ENCODE data around the gene GPATCH2L.

GPATCH2L gene

GRCh38 chr14:76259029-76259735 is 107.5 kb downstream of the GPATCH2L start:
- Histone ChIP-seq H3K9me2 (replicated peaks; ENCODE audit: insufficient read depth, low read length) (no peaks in the 10 kb centered on the region), H3K9ac (ENCODE audit: low read length) (no peak overlapping the region), H3K4me2 (ENCODE audit: low read depth, low read length, poor library complexity, severe bottlenecking) (no peak overlapping the region), H3K36me3 (ENCODE audit: low read length) (no peaks in the 10 kb centered on the region), H2AFZ (ENCODE audit: low read depth, low read length, severe bottlenecking) (no peak overlapping the region), H3K9me3 (ENCODE audit: insufficient read depth, low read length) (no peaks in the 10 kb centered on the region), H3K27ac (ENCODE audit: low read depth, low read length) (no peak overlapping the region), H3K79me2 (ENCODE audit: insufficient read depth, low read length) (no peaks in the 10 kb centered on the region), H4K20me1 (ENCODE audit: low read depth, low read length) (no peaks in the 10 kb centered on the region), H3K4me3 (ENCODE audit: insufficient read depth, low read length, poor library complexity, severe bottlenecking) (no peak overlapping the region), H3K27me3 (ENCODE audit: low read length) (no peaks in the 10 kb centered on the region), H3F3A (ENCODE audit: insufficient read depth) (no peaks in the 10 kb centered on the region)
- TF ChIP-seq CTCF (IDR thresholded peaks at IDR 0.05; ENCODE audit: insufficient read depth, low read length, poor library complexity, severe bottlenecking) = no peak
- no peak for TF ChIP-seq EZH2phosphoT487 (conservative IDR thresholded peaks at IDR 0.05; ENCODE audit: low read length)

- Histone ChIP-seq H3K9me3 (ENCODE audit: insufficient read depth, low read length) (no peaks in the 10 kb centered on the region), H3K4me2 (ENCODE audit: low read depth, low read length, poor library complexity, severe bottlenecking) (no peak overlapping the region), H4K20me1 (ENCODE audit: low read depth, low read length) (no peaks in the 10 kb centered on the region), H3K27me3 (ENCODE audit: low read length) (no peaks in the 10 kb centered on the region), H3K9me2 (replicated peaks; ENCODE audit: insufficient read depth, low read length) (no peaks in the 10 kb centered on the region), H3K79me2 (ENCODE audit: insufficient read depth, low read length) (no peaks in the 10 kb centered on the region), H2AFZ (ENCODE audit: low read depth, low read length, severe bottlenecking) (no peak overlapping the region), H3K36me3 (ENCODE audit: low read length) (no peaks in the 10 kb centered on the region), H3F3A (ENCODE audit: insufficient read depth) (no peaks in the 10 kb centered on the region), H3K27ac (ENCODE audit: low read depth, low read length) (no peak overlapping the region), H3K4me3 (ENCODE audit: insufficient read depth, low read length, poor library complexity, severe bottlenecking) (no peak overlapping the region), H3K9ac (ENCODE audit: low read length) (no peak overlapping the region)
- no peak for TF ChIP-seq EZH2phosphoT487 (conservative IDR thresholded peaks at IDR 0.05; ENCODE audit: low read length)
- TF ChIP-seq CTCF (IDR thresholded peaks at IDR 0.05; ENCODE audit: insufficient read depth, low read length, poor library complexity, severe bottlenecking) = no peak
These were observed 109.0 kb downstream of the GPATCH2L start for GRCh38 chr14:76260749-76261148.

- Histone ChIP-seq H3K27me3 (ENCODE audit: low read length) (no peaks in the 10 kb centered on the region), H2AFZ (ENCODE audit: low read depth, low read length, severe bottlenecking) (no peak overlapping the region), H3K4me2 (ENCODE audit: low read depth, low read length, poor library complexity, severe bottlenecking) (no peak overlapping the region), H3K9ac (ENCODE audit: low read length) (no peak overlapping the region), H3K27ac (ENCODE audit: low read depth, low read length) (no peak overlapping the region), H3F3A (ENCODE audit: insufficient read depth) (no peaks in the 10 kb centered on the region), H3K9me3 (ENCODE audit: insufficient read depth, low read length) (no peaks in the 10 kb centered on the region), H3K4me3 (ENCODE audit: insufficient read depth, low read length, poor library complexity, severe bottlenecking) (no peak overlapping the region), H3K79me2 (ENCODE audit: insufficient read depth, low read length) (no peaks in the 10 kb centered on the region), H3K9me2 (replicated peaks; ENCODE audit: insufficient read depth, low read length) (no peaks in the 10 kb centered on the region), H3K36me3 (ENCODE audit: low read length) (no peaks in the 10 kb centered on the region), H4K20me1 (ENCODE audit: low read depth, low read length) (no peaks in the 10 kb centered on the region)
- TF ChIP-seq EZH2phosphoT487 (conservative IDR thresholded peaks at IDR 0.05; ENCODE audit: low read length) (no peak), CTCF (IDR thresholded peaks at IDR 0.05; ENCODE audit: insufficient read depth, low read length, poor library complexity, severe bottlenecking) (no peak)
These were observed 109.7 kb downstream of the GPATCH2L start for GRCh38 chr14:76261371-76261811.

Data from SU-DHL-6 (cell line).